Kasumi-1 (cell line): Measurements from ENCODE around the gene RRP8.
A peak's percentile ranks its signal among the peaks of the same experiment; 100 is the strongest.

Source experiments
- DNase-seq, 2 experiments: peaks; one replicate each; lab custom pipeline; 2025; lab: John Stamatoyannopoulos, UW

The RRP8 gene

DNA sequence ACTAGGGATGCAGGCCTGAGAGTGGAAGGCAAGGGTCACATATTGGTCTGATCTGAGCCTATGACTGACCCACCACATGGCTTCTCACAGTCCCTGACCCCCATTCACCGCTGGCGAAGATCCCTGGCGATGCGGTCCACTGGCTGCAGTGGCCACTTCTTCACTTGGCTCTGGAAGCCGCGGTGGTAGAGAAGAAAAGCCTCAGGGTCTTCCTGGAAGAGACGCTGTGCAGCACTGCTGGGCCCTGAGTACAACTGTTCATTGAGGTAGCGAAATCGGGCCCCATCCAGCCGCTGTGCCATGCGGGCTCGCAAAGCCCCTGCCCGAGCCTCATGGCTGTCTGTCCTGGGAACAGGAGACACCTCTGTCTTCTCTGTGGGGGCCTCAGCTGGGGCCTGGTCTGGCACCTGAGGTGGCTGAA is 2.4 kb downstream of the RRP8 start:
- DNase-seq: no peak

GRCh38 chr11:6599881-6600390 is 3.5 kb downstream of the RRP8 start:
- no peak for DNase-seq

GRCh38 chr11:6599449-6599848 is 4.0 kb downstream of the RRP8 start:
- no peak for DNase-seq

- DNase-seq: no peak
Measured at GRCh38 chr11:6598555-6598954, 4.9 kb downstream of the RRP8 start.

- no peak for DNase-seq
Measured at GRCh38 chr11:6596239-6596877, 7.1 kb downstream of the RRP8 start.

DNA sequence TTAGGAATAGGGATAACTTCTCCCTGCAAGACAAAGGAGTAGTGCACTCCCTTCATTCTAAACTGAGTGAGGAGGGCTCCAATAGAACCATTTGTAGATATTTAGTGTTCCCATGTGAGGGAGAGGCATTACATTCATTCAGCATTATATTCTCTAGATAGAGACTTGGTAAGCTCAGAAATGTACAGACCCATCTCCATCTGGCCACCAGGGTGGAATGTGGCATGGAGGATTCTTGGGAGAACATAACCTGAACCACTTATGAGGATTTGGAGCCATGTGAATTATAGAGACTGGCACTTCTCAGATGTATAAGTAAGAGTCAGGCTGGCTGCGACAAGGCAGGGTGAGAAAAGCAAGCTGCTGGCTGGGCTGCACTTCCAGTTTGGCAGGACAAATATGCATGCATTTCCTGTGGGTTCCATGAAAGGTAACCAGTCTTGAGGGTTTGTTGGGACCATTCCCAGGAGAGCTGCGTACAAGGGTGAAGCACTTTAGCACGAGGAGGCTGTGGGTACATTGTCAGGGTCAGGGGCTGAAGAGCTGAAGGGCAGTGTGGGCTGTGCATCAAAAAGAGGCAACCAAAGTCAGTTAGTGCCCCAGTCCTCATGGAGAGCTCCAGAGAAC is 9.2 kb downstream of the RRP8 start:
- no peak for DNase-seq

GRCh38 chr11:6588018-6588417 is 15.4 kb downstream of the RRP8 start:
- DNase-seq: no peak

- DNase-seq: no peak
Measured at GRCh38 chr11:6587360-6587953, 16.0 kb downstream of the RRP8 start.

DNA sequence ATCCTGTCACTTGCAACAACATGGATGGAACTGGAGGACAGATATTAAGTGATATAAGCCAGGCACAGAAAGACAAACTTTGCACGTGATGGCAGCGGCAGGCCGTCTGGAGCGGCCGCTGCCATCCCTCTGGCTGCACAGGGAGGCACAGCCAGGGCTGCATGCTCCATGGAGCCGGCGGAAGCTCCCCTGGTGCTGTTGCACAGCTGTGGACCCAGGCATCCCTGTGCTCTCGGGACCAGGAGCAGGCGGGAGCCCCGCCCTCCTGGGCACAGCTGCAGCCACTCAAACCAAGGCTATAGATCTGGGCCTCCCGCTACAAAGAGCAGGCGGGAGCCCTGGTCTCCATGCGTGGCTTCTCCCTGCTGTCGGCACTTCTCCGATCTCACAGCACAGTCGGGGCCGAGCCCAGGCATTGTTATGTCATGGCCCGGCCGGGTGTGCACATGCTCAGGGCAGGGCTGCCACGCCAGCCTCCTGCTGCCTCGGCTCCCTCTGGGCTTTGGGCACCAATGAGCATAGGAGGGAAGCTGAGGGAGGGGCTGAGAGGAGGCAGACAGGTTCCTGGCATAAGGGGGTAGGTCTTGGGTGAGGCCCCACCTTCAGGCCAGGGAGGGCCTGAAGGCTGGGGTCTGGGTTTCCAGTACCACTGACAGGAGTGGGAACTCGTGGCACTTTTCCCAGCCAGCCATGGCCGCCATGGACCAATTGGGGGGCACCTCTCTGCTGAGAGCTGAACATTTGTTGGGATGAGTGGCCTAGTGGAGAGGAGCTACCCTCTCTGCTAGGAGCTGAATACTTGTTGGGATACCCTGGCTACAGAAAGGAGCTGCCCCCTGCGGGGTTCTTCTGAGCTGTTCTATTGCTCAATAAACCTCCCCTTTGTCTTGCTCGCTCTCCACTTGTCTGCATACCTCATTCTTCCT is 16.7 kb downstream of the RRP8 start:
- DNase-seq: no peak

DNA sequence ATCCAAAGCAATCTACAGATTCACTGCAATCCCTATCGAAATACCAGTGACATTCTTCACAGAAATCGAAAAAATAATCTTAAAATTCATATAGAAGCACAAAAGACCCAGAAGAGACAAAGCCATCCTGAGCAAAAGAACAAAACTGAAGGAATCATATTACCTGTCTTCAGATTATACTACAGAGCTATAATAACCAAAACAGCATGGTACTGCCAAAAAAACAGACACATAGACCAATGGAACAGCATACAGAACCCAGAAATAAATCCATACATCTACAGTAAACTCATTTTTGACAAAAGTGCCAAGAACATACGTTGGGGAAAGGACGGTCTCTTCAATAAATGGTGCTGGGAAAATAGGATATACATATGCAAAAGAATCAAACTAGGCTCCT is 18.9 kb downstream of the RRP8 start:
- no peak for DNase-seq

DNA sequence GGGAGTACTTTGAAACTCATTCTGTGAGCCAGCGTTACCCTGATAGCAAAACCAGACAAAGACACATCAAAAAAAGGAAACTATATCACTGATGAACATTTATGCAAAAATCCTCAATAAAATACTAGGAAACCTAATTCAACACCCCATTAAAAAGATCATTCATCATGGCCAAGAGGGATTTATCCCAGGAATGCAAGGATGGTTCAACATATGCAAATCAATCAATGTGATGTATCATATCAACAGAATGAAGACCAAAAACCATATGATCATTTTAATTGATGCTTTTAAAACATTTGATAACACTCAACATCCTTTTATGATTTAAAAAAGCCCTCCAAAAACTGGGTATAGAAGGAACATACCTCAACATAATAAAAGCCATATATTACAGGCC is 19.8 kb downstream of the RRP8 start:
- no peak for DNase-seq

- no peak for DNase-seq
Measured at GRCh38 chr11:6579681-6580080, 23.7 kb downstream of the RRP8 start.

DNA sequence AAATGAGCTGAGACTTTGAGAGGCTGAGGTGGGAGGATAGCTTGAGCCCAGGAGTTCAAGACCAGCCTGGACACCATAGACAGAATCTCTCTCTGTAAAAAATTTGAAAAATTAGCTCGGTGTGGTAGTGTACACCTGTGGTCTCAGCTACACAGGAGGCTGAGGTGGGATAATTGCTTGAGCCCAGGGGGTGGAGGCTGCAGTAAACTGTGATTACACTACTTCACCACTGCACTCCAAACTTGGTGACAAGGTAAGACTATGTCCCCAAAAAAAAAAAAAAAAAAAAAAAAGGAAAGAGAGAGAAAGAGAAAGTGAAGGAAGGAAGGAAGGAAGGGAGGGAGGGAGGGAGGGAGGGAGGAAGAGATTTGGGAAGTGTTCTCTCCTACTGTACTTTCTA is 25.3 kb downstream of the RRP8 start:
- DNase-seq: no peak

GRCh38 chr11:6576471-6577373 is 26.7 kb downstream of the RRP8 start:
- peak in 1 of 2 experiments; percentile 29 for DNase-seq

GRCh38 chr11:6574816-6575715 is 28.4 kb downstream of the RRP8 start:
- DNase-seq: no peak

DNA sequence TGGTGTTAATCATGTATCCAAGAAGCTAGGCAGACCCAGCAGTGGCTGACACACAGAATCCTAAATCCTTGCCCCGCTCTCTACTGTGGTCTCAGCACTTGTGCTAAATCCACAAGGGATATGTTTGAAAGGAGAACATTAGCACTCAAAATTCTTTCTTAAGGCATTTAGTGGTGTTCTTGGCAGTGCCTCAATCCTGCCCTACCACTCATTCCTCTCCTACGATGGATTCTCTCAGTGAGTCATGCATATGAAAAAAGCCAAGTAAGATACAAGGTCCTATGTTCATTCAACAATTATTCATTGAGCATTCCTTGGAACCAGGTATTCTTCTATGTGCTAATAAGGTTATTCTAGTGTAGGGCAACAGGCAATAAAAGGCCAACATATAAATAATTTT is 31.2 kb downstream of the RRP8 start:
- no peak for DNase-seq

DNA sequence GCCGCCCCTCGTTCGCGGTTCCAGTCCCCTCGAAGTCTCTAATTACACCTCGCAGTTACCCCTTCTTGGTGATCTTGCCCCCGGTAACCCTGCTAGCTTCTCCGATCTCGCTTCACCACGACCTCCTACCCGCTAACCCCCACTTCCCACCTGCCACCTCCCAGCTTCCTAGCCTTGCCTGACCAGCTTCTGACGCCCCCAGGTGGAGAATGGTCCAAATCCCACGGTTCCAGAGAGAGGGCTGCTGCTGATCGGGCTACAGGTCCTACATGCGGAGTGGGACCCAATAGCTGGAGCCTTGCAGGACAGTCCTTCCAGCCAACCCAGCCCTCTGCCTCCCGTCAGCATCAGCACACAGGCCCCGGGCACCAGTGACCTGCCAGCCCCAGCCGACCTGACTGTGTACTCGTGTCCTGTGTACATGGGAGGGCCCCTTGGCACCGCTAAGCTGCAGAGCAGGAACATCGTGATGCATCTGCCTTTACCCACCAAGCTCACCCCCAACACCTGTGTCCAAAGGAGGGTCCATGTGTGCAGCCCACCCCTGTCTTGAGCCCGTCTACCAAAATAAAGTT is 31.9 kb downstream of the RRP8 start:
- DNase-seq: no peak

GRCh38 chr11:6570691-6571427 is 32.6 kb downstream of the RRP8 start:
- DNase-seq: no peak

GRCh38 chr11:6569706-6570105 is 33.7 kb downstream of the RRP8 start:
- DNase-seq: no peak
